ENCODE results near the gene PDE2A.

The PDE2A gene

DNA sequence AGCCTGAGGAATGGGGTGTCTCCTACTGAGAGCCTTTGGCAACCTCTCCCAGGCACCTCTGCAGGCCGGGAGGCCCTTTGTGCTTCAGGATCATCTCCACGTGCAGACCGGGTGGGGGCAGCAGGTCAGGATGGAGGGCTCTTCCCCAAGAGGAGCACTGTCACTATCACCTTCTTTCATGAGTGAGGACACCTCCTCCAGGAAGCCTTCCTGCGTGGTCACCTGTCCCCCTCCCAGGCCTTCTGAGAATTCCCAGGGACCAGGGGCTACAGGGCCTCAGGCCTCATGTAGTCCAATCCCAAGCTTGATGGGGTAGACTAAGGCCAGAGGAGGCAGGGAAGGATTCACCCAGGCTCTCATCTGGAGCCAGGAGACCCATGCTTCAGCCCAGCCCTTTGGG lies 57.6 kb downstream of the PDE2A start:
- TF ChIP-seq, protein P1, sequence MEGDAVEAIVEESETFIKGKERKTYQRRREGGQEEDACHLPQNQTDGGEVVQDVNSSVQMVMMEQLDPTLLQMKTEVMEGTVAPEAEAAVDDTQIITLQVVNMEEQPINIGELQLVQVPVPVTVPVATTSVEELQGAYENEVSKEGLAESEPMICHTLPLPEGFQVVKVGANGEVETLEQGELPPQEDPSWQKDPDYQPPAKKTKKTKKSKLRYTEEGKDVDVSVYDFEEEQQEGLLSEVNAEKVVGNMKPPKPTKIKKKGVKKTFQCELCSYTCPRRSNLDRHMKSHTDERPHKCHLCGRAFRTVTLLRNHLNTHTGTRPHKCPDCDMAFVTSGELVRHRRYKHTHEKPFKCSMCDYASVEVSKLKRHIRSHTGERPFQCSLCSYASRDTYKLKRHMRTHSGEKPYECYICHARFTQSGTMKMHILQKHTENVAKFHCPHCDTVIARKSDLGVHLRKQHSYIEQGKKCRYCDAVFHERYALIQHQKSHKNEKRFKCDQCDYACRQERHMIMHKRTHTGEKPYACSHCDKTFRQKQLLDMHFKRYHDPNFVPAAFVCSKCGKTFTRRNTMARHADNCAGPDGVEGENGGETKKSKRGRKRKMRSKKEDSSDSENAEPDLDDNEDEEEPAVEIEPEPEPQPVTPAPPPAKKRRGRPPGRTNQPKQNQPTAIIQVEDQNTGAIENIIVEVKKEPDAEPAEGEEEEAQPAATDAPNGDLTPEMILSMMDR (IDR thresholded peaks at IDR 0.05; ENCODE audit: insufficient read depth, missing control alignments): no peak
- DNase-seq (ENCODE audit: insufficient read length, low spot score): no peak
- no peak for FAIRE-seq

DNA sequence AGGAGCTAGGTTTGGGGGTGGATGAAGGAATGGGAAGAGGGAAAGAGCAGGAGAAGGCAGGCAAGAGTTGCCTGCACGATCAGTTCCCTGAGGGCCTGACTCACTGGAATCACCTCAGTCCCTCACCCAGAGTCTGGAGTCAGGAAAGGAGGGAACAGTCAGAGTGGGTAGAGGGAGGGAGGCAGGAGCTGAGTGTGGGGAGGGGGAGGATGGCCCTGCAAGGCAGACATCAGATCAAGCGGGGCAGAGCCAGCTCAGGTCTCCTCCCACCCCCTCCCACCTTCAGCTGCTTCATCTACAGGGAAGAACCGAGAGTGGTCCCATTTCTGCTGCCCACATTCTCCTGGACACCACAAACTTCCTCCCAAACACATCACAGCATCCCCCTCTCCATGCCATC lies 58.9 kb downstream of the PDE2A start:
- FAIRE-seq: no peak
- TF ChIP-seq, protein P1 (IDR thresholded peaks at IDR 0.05; ENCODE audit: insufficient read depth, missing control alignments): no peak
- DNase-seq (ENCODE audit: insufficient read length, low spot score): no peak

DNA sequence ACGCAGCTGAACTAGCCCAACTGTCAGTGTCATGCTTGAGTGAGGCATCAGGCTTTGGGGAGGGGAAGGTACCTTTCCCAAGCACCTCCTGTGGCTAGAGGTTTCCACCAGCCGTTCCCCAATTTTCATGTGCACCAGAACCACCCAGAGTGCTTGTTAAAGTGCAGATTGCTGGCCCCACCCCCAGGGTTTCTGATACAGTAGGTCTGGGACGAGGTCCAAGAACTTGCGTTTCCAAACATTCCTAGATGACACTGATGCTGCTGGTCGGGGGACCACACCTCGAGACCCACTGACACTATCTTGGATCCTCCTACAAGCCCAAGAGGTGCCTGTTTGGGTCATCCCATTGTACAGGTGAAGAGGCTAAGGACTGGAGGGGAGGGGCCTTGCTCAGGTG lies 59.8 kb downstream of the PDE2A start:
- no peak for FAIRE-seq
- TF ChIP-seq, protein P1 (IDR thresholded peaks at IDR 0.05; ENCODE audit: insufficient read depth, missing control alignments): no peak
- no peak for DNase-seq (ENCODE audit: insufficient read length, low spot score)

DNA sequence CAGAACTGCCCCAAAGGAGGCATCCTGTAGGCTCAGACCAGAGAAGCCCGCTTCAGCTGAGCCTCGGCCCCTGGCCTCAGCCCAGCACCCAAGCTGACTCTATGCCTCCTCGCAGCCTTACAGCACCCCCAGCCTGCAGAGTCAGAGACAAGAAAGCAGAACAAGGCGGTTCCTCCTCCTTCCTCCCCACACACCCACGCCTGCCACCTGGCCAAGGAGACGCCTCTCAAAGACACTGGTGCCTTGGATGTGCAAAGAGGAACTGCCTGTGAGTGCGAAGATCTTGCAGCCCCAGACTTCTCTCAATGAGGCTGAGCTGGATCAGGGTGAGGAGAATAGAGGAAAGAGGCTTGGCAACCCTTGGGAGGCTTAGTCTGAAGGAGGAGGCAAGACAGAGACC lies 60.2 kb downstream of the PDE2A start:
- DNase-seq (ENCODE audit: insufficient read length, low spot score) (no peak), FAIRE-seq (no peak)
- TF ChIP-seq, protein P1 (IDR thresholded peaks at IDR 0.05; ENCODE audit: insufficient read depth, missing control alignments): no peak

DNA sequence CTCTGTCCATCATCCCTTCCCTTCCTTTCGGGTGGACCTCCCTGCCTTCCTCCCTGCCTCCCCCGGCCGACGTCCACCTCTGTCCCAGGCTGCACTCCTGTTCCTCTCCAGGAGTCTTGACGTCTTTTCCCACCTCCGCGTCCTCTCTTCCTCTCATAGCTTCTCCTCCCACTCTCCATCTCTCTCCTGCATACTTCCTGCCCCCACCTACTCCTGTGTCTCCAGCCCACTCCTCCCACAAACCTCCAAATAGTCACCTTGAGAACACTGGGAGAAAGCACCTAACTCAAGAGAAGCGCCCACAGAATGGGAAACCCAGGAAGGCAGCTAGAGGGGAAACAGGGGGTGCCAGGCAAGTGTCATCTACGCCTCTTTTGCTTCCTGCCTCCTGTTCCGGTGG lies 60.8 kb downstream of the PDE2A start:
- TF ChIP-seq, protein P1 (IDR thresholded peaks at IDR 0.05; ENCODE audit: insufficient read depth, missing control alignments): no peak

DNA sequence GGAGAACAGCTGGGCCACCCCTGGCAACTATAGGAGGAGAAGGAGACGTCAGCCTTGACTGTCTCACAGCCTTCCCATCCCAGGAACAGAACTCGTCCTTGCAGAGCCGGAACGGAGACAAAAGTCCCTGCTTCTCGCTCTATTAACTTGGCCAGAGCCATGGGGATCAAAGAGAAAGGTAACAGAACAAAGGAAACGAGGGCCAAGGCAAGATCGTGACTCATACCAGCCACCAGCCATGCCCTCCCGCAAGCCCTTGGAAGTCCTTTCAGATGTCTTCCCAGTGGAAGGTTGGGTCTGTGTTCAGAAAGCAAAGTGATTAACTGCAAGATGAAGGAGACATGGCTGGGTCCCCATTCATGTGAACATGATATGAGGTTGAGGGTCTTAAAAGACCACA lies 64.7 kb downstream of the PDE2A start:
- FAIRE-seq (no peak), DNase-seq (ENCODE audit: insufficient read length, low spot score) (no peak)
- TF ChIP-seq, protein P1 (IDR thresholded peaks at IDR 0.05; ENCODE audit: insufficient read depth, missing control alignments): no peak

More for the DNA sequence above, 60.8 kb downstream of the PDE2A start:
- no peak for FAIRE-seq
- DNase-seq (ENCODE audit: insufficient read length, low spot score): no peak

DNA sequence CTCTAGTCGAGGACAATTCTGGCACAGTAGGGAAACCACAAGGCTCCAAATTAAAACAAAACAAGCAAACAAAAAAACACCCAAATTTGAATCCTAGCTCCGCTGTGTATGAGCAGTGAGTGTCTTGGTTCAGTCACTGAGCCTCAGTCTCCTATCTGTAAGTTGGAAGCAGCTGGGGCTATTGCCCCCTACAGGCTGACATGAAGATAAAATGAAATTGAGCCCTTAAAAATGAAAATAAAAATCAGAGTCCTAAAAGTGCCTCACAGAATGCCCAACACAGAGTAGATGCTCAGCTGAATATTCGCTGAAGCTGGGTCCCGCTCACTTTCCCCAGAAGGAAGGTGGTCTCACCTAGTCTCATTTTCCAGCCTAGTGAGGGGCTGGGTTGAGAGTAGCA lies 65.2 kb downstream of the PDE2A start:
- DNase-seq (ENCODE audit: insufficient read length, low spot score) (no peak), FAIRE-seq (no peak)
- TF ChIP-seq, protein P1 (IDR thresholded peaks at IDR 0.05; ENCODE audit: insufficient read depth, missing control alignments): peak; percentile 46

Measured in D721Med (cell line).